Stimulated activated naive B cell treated with anti-CD40 and anti-IgM and Interleukin-4, amounts not matched to agents 10 μg/mL and 1 μg/mL and 100 μg/mL, for 72 hours (primary cell): Measurements from ENCODE around the gene MRNIP.

Experiments used
- ATAC-seq, 2 donors: fragments of 150-1000 bp; cut with Tn5 transposase; replicated peaks; 2 replicates each; pipeline ENCODE4 v1.10.0; 2021; ENCODE audit warnings: moderate library complexity in 1 of 2
- DNase-seq: peaks from one replicate; pipeline ENCODE4 v3.0.0; 2021
- H3K27ac Mint-ChIP-seq: one replicate; pipeline ENCODE4 v1.8.0; 2022; ENCODE audit warnings: mild to moderate bottlenecking, mixed read lengths
- H3K27me3 Mint-ChIP-seq, 2 donors: one replicate each; pipeline ENCODE4 v1.8.0; 2022; ENCODE audit warnings: mixed read lengths in 2 of 2
- H3K36me3 Mint-ChIP-seq, 2 donors: one replicate each; pipeline ENCODE4 v1.8.0; 2022; ENCODE audit warnings: mixed read lengths in 2 of 2, mild to moderate bottlenecking in 1 of 2
- H3K4me1 Mint-ChIP-seq, 2 donors: one replicate each; pipeline ENCODE4 v1.8.0; 2022; ENCODE audit warnings: mixed read lengths in 2 of 2, mild to moderate bottlenecking in 1 of 2
- H3K4me3 Mint-ChIP-seq, 2 donors: one replicate each; pipeline ENCODE4 v1.8.0; 2022; ENCODE audit warnings: mild to moderate bottlenecking in 2 of 2, mixed read lengths in 2 of 2, moderate library complexity in 1 of 2
- H3K9me3 Mint-ChIP-seq, 2 donors: one replicate each; pipeline ENCODE4 v1.8.0; 2022; ENCODE audit warnings: mixed read lengths in 2 of 2, mild to moderate bottlenecking in 1 of 2

The MRNIP gene

GRCh38 chr5:179805529-179806249 lies 52.9 kb downstream of the MRNIP start:
- ATAC-seq (peak; percentile 26 to 33), DNase-seq (no peak)
- Mint-ChIP-seq H3K27me3 (no peaks in the 10 kb centered on the region), H3K9me3 (no peaks in the 10 kb centered on the region), H3K4me1 (peaks cover 37 to 42% of the 10 kb centered on the region in 2 donors), H3K27ac (peak overlapping the region; percentile 97), H3K4me3 (peak overlapping the region; percentile 94 to 97), H3K36me3 (peaks cover 14 to 23% of the 10 kb centered on the region in 2 donors)

GRCh38 chr5:179805070-179805528 lies 53.5 kb downstream of the MRNIP start:
- H3K4me1 Mint-ChIP-seq, result peaks cover 37 to 42% of the 10 kb centered on the region in 2 donors
- peaks cover 14 to 23% of the 10 kb centered on the region in 2 donors for H3K36me3 Mint-ChIP-seq
- peak overlapping the region; percentile 94 to 97 for H3K4me3 Mint-ChIP-seq
- DNase-seq (no peak), ATAC-seq (no peak)
- H3K9me3 Mint-ChIP-seq, result no peaks in the 10 kb centered on the region
- H3K27ac Mint-ChIP-seq, result peak overlapping the region; percentile 97
- no peaks in the 10 kb centered on the region for H3K27me3 Mint-ChIP-seq

- Mint-ChIP-seq H3K27me3 (no peaks in the 10 kb centered on the region), H3K4me1 (peaks cover 39 to 42% of the 10 kb centered on the region in 2 donors), H3K9me3 (no peaks in the 10 kb centered on the region), H3K4me3 (peak overlapping the region; percentile 94 to 97), H3K27ac (peak overlapping the region; percentile 97), H3K36me3 (peaks cover 16 to 27% of the 10 kb centered on the region in 2 donors)
- DNase-seq, result no peak
- ATAC-seq, result no peak
These were observed 54.1 kb downstream of the MRNIP start for GRCh38 chr5:179804555-179804947.

GRCh38 chr5:179803651-179804554 lies 54.7 kb downstream of the MRNIP start:
- peak; percentile 63 for DNase-seq
- peak; percentile 63 to 66 for ATAC-seq
- peaks cover 40 to 42% of the 10 kb centered on the region in 2 donors for H3K4me1 Mint-ChIP-seq
- no peaks in the 10 kb centered on the region for H3K9me3 Mint-ChIP-seq
- H3K27ac Mint-ChIP-seq, result peak overlapping the region; percentile 81
- H3K36me3 Mint-ChIP-seq, result peaks cover 23 to 34% of the 10 kb centered on the region in 2 donors
- H3K4me3 Mint-ChIP-seq, result peak overlapping the region; percentile 94 to 97
- no peaks in the 10 kb centered on the region for H3K27me3 Mint-ChIP-seq

- no peak overlapping the region for H3K4me3 Mint-ChIP-seq
- H3K27me3 Mint-ChIP-seq, result no peaks in the 10 kb centered on the region
- DNase-seq (no peak), ATAC-seq (no peak)
- H3K4me1 Mint-ChIP-seq, result peaks cover 40 to 42% of the 10 kb centered on the region in 2 donors
- peak overlapping the region; percentile 71 for H3K27ac Mint-ChIP-seq
- peaks cover 30 to 42% of the 10 kb centered on the region in 2 donors for H3K36me3 Mint-ChIP-seq
- H3K9me3 Mint-ChIP-seq, result no peaks in the 10 kb centered on the region
These were observed 55.6 kb downstream of the MRNIP start for GRCh38 chr5:179802950-179803562.

- Mint-ChIP-seq H3K36me3 (peaks cover 32 to 44% of the 10 kb centered on the region in 2 donors), H3K4me1 (peaks cover 40 to 43% of the 10 kb centered on the region in 2 donors), H3K27me3 (no peaks in the 10 kb centered on the region), H3K27ac (peak overlapping the region; percentile 25), H3K9me3 (no peaks in the 10 kb centered on the region), H3K4me3 (no peak overlapping the region)
- no peak for DNase-seq
- ATAC-seq, result no peak
These were observed 56.3 kb downstream of the MRNIP start for GRCh38 chr5:179802207-179802883.

- DNase-seq, result peak; percentile 72
- Mint-ChIP-seq H3K9me3 (no peaks in the 10 kb centered on the region), H3K36me3 (peaks cover 39 to 51% of the 10 kb centered on the region in 2 donors), H3K27ac (peak overlapping the region; percentile 93), H3K27me3 (no peaks in the 10 kb centered on the region), H3K4me1 (peaks cover 47 to 51% of the 10 kb centered on the region in 2 donors), H3K4me3 (no peak overlapping the region)
- ATAC-seq, result peak; percentile 43 to 51
These were observed 57.1 kb downstream of the MRNIP start for GRCh38 chr5:179801304-179802206.

- DNase-seq (no peak), ATAC-seq (no peak)
- Mint-ChIP-seq H3K9me3 (no peaks in the 10 kb centered on the region), H3K27me3 (no peaks in the 10 kb centered on the region), H3K4me3 (no peak overlapping the region), H3K27ac (no peak overlapping the region), H3K4me1 (peaks cover 47 to 53% of the 10 kb centered on the region in 2 donors), H3K36me3 (peaks cover 39 to 51% of the 10 kb centered on the region in 2 donors)
These were observed 57.9 kb downstream of the MRNIP start for GRCh38 chr5:179800696-179801201.

- H3K4me3 Mint-ChIP-seq, result no peak overlapping the region
- H3K9me3 Mint-ChIP-seq, result no peaks in the 10 kb centered on the region
- ATAC-seq (no peak), DNase-seq (no peak)
- no peak overlapping the region for H3K27ac Mint-ChIP-seq
- H3K4me1 Mint-ChIP-seq, result peaks cover 43 to 51% of the 10 kb centered on the region in 2 donors
- H3K36me3 Mint-ChIP-seq, result peaks cover 36 to 48% of the 10 kb centered on the region in 2 donors
- no peaks in the 10 kb centered on the region for H3K27me3 Mint-ChIP-seq
These were observed 58.4 kb downstream of the MRNIP start for GRCh38 chr5:179800071-179800695.

GRCh38 chr5:179799644-179799973 lies 59.0 kb downstream of the MRNIP start:
- no peaks in the 10 kb centered on the region for H3K9me3 Mint-ChIP-seq
- H3K4me3 Mint-ChIP-seq, result no peak overlapping the region
- H3K27ac Mint-ChIP-seq, result peak overlapping the region; percentile 31
- H3K36me3 Mint-ChIP-seq, result peaks cover 32 to 44% of the 10 kb centered on the region in 2 donors
- no peaks in the 10 kb centered on the region for H3K27me3 Mint-ChIP-seq
- peaks cover 39 to 51% of the 10 kb centered on the region in 2 donors for H3K4me1 Mint-ChIP-seq
- no peak for ATAC-seq
- no peak for DNase-seq

- no peaks in the 10 kb centered on the region for H3K27me3 Mint-ChIP-seq
- ATAC-seq, result no peak
- H3K36me3 Mint-ChIP-seq, result peaks cover 32 to 43% of the 10 kb centered on the region in 2 donors
- peaks cover 38 to 51% of the 10 kb centered on the region in 2 donors for H3K4me1 Mint-ChIP-seq
- peak overlapping the region; percentile 31 for H3K27ac Mint-ChIP-seq
- H3K4me3 Mint-ChIP-seq, result no peak overlapping the region
- H3K9me3 Mint-ChIP-seq, result no peaks in the 10 kb centered on the region
- no peak for DNase-seq
These were observed 59.6 kb downstream of the MRNIP start for GRCh38 chr5:179798771-179799643.
